Right kidney (tissue), 1 donor: ENCODE measurements around the gene CASP10.

Source experiments
- DNase-seq: peaks from one replicate; pipeline ENCODE4 v3.0.0-alpha.2; 2016

Gene CASP10

GRCh38 chr2:201258666-201259615 is 76.0 kb downstream of the CASP10 start:
- DNase-seq, result no peak

DNA sequence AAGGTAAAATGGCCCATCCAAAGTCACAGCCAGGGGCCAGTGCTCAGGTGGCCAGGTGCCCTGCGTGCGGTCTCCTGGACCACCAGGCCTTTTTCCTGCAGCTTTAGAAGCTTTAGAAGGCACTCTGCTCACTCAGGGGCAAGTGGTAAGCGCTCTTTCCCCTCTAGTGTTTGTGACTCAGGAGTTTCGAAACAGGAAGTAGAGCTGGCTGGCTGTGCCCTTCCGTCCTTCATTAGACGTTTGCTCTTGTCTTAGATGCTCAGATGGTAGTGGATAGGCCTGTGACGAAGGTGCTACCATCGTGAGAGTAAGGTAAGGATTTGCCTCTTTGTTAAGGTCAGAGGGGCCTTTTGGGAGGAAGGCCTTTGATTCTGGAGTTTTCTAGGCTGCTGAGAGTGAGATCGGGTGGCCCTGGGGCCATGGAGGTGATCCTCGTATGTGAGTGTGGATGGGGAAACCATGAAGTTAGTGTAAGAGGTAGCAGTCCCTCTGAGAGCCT is 77.4 kb downstream of the CASP10 start, which contains the start of gene CASP8:
Gene CASP8 (plus strand): TSS at position 235 of the 499 bp plus-strand sequence. CDS start 5,951 bp downstream, outside the sequence.
- no peak for DNase-seq

DNA sequence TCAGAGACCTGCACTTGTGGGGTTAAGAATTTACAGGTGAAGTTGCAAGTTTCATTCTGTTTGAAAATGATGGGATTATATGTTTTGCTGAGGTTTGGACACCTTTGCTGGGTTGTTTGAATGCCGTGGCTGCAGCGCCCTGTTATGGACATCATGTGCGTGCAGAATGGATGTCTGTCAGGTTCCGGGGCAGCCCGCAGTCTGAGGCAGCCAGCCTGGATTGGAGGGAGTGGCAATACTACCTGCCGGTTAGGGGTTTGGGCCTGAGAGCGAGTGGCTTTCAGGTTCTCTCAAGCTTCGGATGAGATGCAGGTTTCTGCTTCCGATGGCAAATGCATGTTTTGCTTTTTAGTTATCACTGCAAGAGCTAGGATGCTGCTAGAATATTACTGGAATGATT is 78.5 kb downstream of the CASP10 start:
- no peak for DNase-seq

- DNase-seq, result no peak
Observed at GRCh38 chr2:201261906-201262305, 79.0 kb downstream of the CASP10 start.

GRCh38 chr2:201262718-201263117 is 79.8 kb downstream of the CASP10 start:
- no peak for DNase-seq

GRCh38 chr2:201263779-201264178 is 80.8 kb downstream of the CASP10 start:
- no peak for DNase-seq

- no peak for DNase-seq
Observed at GRCh38 chr2:201264472-201265173, 81.7 kb downstream of the CASP10 start.

DNA sequence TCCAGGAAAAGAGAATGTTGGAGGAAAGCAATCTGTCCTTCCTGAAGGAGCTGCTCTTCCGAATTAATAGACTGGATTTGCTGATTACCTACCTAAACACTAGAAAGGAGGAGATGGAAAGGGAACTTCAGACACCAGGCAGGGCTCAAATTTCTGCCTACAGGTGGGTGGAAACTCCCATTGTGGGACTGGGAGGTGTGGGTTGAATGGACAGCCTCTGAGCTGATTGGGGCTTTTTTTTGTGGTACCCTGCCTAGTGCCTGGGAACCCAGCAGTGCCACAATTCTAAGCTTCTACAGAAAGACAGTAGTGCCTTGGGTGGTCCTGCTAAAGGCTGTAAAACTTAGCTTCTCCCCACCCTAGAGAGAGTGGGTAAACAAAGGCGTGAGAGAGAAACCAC is 83.7 kb downstream of the CASP10 start:
- no peak for DNase-seq

- DNase-seq, result no peak
Observed at GRCh38 chr2:201267278-201268030, 84.5 kb downstream of the CASP10 start.

GRCh38 chr2:201269764-201270163 is 86.8 kb downstream of the CASP10 start:
- DNase-seq, result no peak

GRCh38 chr2:201270293-201271001 is 87.5 kb downstream of the CASP10 start:
- DNase-seq, result no peak

DNA sequence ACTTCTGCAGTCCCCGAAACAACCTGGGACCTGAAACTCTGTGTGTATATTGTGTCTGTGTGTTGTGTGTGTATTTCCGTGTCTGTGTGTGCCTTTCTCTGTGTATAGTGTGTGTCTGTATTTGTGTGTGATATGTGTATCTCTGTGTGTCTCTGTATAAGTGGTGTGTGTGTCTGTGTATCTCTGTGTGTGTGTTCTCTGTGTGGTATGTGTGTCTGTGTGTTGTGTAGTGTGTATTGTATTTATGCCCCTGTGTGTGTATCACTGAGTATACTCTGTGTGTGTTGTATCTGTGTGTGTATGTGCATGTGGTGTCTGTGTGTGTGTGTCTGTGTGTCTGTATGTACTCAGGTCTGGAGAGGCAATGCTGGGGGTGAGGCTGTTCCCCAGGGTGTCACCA is 89.0 kb downstream of the CASP10 start:
- no peak for DNase-seq

DNA sequence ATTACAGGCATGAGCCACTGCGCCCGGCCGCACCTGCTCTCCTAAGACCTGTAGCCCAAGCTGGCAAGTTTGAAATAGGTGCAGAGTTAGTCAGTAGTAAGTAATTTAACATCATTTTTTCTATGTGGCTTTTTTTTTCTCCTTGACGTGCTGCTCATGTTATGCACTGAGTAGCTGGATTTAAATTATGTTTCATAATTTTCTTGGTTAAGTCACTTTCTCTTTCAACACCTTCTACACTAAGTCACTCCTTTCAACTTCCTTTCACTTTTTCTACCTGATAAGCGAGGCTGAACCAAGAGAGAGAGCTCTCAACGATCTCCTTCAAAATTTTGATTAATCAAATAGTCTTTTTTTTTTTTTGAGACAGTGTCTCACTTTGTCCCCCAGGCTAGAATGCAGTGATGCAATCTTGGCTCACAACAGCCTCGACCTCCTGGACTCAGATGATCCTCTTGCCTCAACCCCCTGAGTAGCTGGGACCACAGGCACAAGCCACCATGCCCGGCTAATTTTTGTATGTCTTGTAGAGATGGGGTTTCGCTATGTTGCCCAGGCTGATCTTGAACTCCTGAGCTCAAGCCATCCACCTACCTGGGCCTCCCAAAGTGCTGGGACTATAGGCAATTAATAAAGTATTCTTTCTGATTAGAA is 90.5 kb downstream of the CASP10 start:
- DNase-seq, result no peak

DNA sequence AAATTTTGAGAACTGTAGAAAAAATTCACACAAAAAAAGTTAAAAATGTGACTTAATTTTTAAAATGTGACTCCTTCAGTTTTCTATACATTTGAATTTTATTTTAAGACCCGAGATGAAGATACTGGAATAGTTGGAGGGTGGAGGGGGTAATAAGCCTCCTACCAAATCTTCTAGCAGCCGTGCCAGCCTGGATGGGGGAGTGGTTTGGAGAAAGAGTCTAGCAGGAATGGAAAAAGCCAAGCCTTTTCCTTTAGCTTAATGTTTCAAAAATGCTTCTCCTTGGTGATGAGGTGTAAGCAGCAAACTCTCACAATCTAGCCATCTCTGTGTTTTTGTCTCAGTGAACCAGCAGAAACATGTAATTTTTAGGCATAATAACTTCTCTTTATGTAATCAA is 92.1 kb downstream of the CASP10 start:
- no peak for DNase-seq

GRCh38 chr2:201275990-201276389 is 93.0 kb downstream of the CASP10 start:
- no peak for DNase-seq

DNA sequence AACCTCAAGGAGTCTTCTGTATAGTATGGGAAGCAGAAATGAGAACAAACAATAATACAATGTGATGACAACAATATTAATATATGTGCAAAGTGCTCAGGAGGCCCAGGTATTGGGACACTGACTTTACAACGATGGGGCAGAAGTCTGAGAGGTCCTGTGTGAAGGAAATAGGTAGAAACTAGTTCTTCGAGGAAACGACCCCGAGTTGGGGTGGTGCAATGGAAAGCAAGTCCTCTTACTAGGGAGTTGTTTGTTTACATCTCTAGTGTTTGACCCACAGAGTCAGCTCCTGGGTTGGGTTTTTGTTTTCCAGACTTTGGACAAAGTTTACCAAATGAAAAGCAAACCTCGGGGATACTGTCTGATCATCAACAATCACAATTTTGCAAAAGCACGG is 93.6 kb downstream of the CASP10 start:
- no peak for DNase-seq
